Motor neuron (in vitro differentiated cells): ENCODE results near the gene ZNF350. TPM values are rescaled to one million over a fixed set of nuclear protein-coding genes. Genes with fewer than 3 reads are reported as not detected.
"Not testable (repeated sequence)": the region's sequence is repeated elsewhere in the genome, so short reads cannot be mapped to it uniquely, and the experiment has no call there.

Source experiments
- ATAC-seq, 8 experiments: fragments of 200-7000 bp; cut with Tn5 transposase; replicated peaks in 6 of 8; 2 replicates each; pipeline ENCODE4 v1.8.0; 2021; ENCODE audit warnings: mild to moderate bottlenecking in 8 of 8, moderate library complexity in 8 of 8
- H3K27ac ChIP-seq, 2 donors: fragments of 250-450 bp; sonication (Bioruptor Pico); 2 replicates each; pipeline ENCODE4 v1.9.0; 2021; ENCODE audit warnings: antibody characterized with exemption in 2 of 2, mild to moderate bottlenecking in 2 of 2, moderate library complexity in 1 of 2
- H3K4me1 ChIP-seq, 2 donors: fragments of 250-450 bp; sonication (Bioruptor Pico); replicated peaks in 1 of 2; 2 replicates each; pipeline ENCODE4 v1.6.1; 2021; ENCODE audit warnings: antibody characterized with exemption in 2 of 2, mild to moderate bottlenecking in 2 of 2, moderate library complexity in 1 of 2
- H3K4me3 ChIP-seq, 5 donors: fragments of 250-450 bp; sonication (Bioruptor Pico); 2 replicates each; pipeline ENCODE4 v1.9.0; 2021; ENCODE audit warnings: antibody characterized with exemption in 5 of 5, mild to moderate bottlenecking in 5 of 5, moderate library complexity in 4 of 5
- WGBS, 10 experiments: fragments of 450-650 bp; shearing (Covaris generic); methylation state at CpG; one replicate each; pipeline ENCODE4 v1.0.0; 2022; 5-methylcytosine and 5-hydroxymethylcytosine counted together
- in situ Hi-C, 9 experiments: fragments of 400-800 bp; cut with MboI; loops; one replicate each; pipeline ENCODE4 v1.15.0; 2021; ENCODE audit warnings: low sequenced_read_pairs in 9 of 9, low pct_unique_long_range_greater_than_20kb in 2 of 9; ENCODE audit not compliant: unreplicated experiment in 9 of 9
- total RNA-seq, 8 experiments: library from RNA; unstranded; fragments of 300-600 nt; gene quantifications; 2 replicates each; pipeline versions ENCODE4 v1.2.3 to v1.2.4, GENCODE V29; 2022

ZNF350 gene
- total RNA-seq, 8 experiments from 2014 or later: 2.8 to 18.3 (median 7.2) TPM

DNA sequence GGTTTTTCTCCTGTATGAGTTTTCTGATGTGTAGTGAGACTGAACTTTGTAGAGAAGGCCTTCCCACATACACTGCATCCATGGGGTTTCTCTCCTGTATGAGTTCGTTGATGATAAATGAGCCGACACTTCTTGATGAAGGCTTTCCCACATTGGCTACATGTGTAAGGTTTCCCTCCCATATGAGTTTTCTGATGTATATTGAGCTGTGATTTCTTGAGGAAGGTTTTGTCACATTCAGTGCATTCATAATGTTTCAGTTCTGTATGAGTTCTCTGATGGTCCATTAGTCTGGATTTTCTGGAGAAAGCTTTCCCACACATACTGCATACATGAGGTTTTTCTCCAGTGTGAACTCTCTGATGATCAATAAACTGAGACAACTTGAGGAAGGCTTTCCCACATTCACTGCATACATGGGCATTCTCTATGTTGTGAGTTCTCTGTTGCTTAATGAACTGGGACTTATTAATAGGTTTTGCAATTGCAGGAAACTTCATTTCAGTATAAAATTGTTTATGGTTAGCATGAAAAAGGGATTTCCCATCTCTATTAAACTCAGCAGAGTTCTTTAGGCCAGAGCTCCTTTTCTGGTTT, 7.5 kb upstream of the ZNF350 start:
- Histone ChIP-seq H3K4me1 (no peaks in the 10 kb centered on the region), H3K27ac (no peak overlapping the region), H3K4me3 (no peak overlapping the region)
- in situ Hi-C loops: no loop called here
- ATAC-seq: no peak
- 73 to 100% (median 93%) methylated on average over 1 to 2 of the region's 2 CpGs; no CpG with 5 or more reads in 5 of the 10 experiments for WGBS, 10 experiments

DNA sequence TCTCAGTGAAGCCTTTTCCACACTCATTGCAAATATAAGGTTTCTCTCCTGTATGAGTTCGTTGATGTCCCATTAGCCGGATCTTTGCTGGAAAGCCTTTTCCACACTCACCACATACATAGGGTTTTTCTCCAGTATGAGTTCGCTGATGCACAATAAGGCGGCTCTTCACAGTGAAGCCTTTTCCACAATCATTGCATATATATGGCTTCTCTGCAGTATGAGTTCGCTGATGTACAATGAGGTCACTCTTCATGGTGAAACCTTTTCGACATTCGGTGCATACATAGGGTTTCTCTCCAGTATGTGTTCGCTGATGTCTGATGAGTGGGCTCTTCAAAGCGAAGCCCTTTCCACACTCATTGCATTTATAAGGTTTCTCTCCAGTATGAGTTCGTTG, 6.8 kb upstream of the ZNF350 start:
- H3K4me1 ChIP-seq: no peaks in the 10 kb centered on the region
- 78 to 96% (median 90%) methylated on average over 1 to 7 of the region's 10 CpGs; no CpG with 5 or more reads in 2 of the 10 experiments for WGBS, 10 experiments
- ATAC-seq: no peak
- H3K27ac ChIP-seq: no peak overlapping the region
- in situ Hi-C loops: no loop called here
- no peak overlapping the region for H3K4me3 ChIP-seq

DNA sequence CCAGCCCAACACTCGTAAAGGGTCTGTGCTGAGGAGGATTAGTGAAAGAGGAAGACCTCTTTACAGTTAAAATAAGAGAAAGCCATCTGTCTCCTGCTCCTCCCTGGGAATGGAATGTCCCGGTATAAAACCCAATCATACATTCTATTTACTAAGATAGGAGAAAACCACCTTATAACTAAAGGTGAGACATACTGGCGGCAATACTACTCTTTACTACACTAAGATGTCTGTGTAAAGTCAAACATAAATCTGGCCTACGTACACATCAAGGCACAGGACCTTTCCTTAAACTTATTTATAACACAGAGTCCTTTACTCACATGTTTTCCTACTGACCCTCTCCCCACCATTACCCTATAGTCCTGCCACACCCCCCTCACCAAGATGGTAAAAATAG, 3.3 kb downstream of the ZNF350 start:
- H3K4me3 ChIP-seq: no peak overlapping the region
- H3K27ac ChIP-seq: no peak overlapping the region
- in situ Hi-C loops: no loop called here
- peaks cover 0 to 5% of the 10 kb centered on the region in 2 donors for H3K4me1 ChIP-seq
- ATAC-seq: no peak
- 80 to 85% (median 83%) methylated on average over 1 to 4 of the region's 4 CpGs; no CpG with 5 or more reads in 6 of the 10 experiments for WGBS, 10 experiments

DNA sequence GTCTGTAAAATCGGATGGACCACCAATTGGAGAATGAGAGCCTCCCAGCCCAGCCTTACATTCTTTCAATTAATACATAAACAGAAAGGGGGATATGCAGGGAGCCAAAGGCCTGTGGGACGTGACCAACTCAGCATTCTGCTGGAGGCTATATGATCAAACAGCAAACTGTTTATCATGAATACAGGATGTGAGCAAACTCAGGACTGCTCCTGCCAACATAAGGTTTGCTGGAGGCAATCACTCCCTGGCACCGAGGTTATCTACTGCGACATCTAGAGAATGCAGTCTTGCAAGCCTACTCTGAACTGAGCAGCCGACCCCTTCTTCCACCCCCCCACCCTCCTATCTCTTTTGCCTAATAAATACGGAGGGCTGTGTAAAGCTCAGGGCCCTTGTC, 5.7 kb downstream of the ZNF350 start:
- ATAC-seq, H3K4me1 ChIP-seq, H3K27ac ChIP-seq, in situ Hi-C loops, H3K4me3 ChIP-seq: not testable (repeated sequence)
- WGBS, 10 experiments: 56 to 100% (median 87%) methylated on average over 1 to 3 of the region's 6 CpGs; no CpG with 5 or more reads in 3 of the 10 experiments

DNA sequence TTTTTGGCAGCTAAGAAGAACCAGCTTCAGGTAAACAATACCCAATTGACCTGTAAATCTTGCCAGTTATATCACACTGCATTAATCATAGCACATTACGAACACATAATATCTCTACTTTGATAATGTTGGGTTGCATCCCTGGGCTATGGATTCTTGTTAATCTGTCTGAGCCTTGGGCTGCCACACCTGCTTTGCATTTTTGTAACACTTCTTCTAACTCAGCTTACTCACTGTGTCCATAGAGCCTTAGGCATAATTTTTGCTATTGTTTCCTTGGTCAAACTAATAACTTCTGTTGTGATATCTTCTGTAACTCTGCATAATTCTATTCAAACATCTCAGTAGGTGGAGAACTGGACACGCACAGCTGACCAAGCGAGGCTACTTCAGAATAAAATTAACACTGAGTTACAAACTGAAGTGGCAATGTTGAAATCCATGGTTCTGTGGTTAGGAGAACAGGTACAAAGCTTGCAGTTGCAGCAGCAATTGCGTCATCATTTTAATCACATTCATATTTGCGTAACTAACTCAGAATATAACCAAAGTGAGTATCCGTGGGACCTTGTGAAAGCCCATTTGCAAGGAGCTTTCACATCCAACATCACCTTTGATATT, 6.4 kb downstream of the ZNF350 start:
- in situ Hi-C loops: no loop called here
- Histone ChIP-seq H3K27ac (no peak overlapping the region), H3K4me1 (no peaks in the 10 kb centered on the region), H3K4me3 (no peak overlapping the region)
- peak in 1 of 8 experiments; percentile 21 for ATAC-seq
- 65 to 98% (median 83%) methylated on average over 2 to 5 of the region's 6 CpGs; no CpG with 5 or more reads in 1 of the 10 experiments for WGBS, 10 experiments

DNA sequence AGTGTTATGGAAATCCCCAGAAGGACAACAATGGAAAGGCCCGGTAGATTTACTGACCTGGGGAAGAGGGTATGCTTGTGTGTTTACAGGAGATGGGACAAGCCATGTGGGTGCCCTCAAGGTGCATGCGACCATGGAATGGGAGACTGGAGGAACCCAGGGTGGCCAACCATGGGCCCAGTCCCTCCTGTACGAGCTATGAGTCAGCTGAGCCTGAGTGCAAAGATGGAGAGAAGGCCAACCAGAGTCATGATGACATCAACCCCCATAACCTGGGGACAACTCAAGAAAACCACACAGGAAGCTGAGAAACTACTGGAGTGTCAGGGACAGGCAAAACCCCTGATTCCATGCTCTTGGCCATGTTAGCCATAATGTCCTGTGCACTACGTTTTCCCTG, 7.8 kb downstream of the ZNF350 start:
- ATAC-seq: no peak
- Histone ChIP-seq H3K4me1 (no peaks in the 10 kb centered on the region), H3K4me3 (no peak overlapping the region), H3K27ac (no peak overlapping the region)
- in situ Hi-C loops: no loop called here
- 39 to 100% (median 78%) methylated on average over 1 to 3 of the region's 4 CpGs; no CpG with 5 or more reads in 3 of the 10 experiments for WGBS, 10 experiments

DNA sequence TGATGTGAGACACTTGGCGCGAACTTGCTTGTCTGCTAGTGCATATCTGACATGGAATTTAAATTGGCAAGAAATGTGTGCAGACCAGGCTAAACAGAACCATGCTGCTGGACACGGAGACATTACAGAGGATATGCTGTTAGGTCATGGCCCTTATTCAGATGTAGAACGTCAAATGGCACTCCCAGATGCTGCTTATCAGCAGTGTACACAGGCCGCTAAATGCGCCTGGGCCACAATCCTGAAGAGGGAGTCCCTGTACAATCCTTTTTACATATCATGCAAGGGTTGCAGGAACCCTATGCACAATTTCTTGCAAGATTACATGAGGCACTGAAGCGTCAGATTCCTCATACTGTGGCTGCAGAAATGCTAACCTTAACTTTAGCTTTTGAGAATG, 9.3 kb downstream of the ZNF350 start:
- no peak overlapping the region for H3K27ac ChIP-seq
- WGBS, 10 experiments: 62 to 93% (median 75%) methylated on average over 2 to 7 of the region's 7 CpGs; no CpG with 5 or more reads in 5 of the 10 experiments
- no peaks in the 10 kb centered on the region for H3K4me1 ChIP-seq
- no peak for ATAC-seq
- in situ Hi-C loops: no loop called here
- no peak overlapping the region for H3K4me3 ChIP-seq

DNA sequence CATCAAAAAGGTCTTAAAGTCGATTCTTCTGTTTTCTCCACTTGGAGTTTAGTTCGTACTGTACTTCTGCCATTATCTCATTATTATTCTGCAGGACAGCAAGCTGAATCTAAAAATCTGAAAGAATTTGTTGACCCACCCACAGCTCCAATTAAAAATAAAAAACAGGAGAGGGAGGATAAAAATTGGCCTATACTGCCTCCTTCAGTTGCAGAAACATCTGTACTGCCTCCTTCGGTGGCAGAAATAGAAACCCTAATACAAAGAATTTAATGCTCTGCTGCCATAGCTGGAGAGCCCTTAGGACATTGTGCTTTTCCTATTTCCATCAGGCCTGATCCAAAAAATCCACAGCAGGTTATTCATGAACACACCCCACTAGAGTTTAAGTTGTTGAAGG, 9.8 kb downstream of the ZNF350 start:
- no peak for ATAC-seq
- in situ Hi-C loops: no loop called here
- Histone ChIP-seq H3K27ac (no peak overlapping the region), H3K4me1 (no peaks in the 10 kb centered on the region), H3K4me3 (no peak overlapping the region)
- WGBS, 10 experiments: 14 to 100% (median 82%) methylated on average over 1 to 3 of the region's 3 CpGs; no CpG with 5 or more reads in 1 of the 10 experiments

DNA sequence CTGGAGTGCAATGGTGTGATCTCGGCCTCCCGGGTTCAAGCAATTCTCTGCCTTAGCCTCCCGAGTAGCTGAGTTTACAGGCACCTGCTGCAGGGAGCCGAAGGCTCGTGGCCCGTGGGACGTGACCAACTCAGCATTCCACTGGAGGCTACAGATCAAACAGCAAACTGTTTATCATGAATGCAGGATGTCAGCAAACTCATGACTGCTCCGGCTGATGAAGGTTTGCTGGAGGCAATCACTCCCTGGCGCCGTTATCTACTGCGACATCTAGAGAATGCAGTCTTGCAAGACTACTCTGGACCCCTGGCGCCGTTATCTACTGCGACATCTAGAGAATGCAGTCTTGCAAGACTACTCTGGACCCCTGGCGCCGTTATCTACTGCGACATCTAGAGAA, 10.9 kb downstream of the ZNF350 start:
- H3K27ac ChIP-seq, H3K4me3 ChIP-seq, ATAC-seq, in situ Hi-C loops, H3K4me1 ChIP-seq: not testable (repeated sequence)
- 73 to 100% (median 88%) methylated on average over 1 to 8 of the region's 17 CpGs; no CpG with 5 or more reads in 3 of the 10 experiments for WGBS, 10 experiments

DNA sequence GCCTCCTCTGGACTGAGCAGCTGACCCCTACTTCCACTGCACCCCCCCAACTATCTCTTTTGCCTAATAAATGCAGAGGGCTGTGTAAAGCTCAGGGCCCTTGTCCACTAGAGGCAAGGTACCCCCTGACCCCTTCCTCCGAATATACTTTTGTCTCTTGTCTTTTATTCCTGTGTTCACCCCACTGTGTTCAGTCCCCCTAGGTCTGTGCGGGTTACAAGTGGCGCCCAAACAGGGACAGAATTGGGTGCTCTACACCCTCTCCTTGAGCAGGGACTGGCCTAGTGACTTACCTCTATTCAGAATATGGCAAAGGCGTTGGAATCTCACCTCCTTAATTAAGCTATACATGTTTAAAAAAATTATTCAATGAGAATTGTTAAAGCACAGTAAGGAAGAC, 15.0 kb downstream of the ZNF350 start:
- Histone ChIP-seq H3K27ac (no peak overlapping the region), H3K4me3 (no peak overlapping the region), H3K4me1 (no peaks in the 10 kb centered on the region)
- 40 to 100% (median 71%) methylated on average over 1 to 4 of the region's 4 CpGs; no CpG with 5 or more reads in 4 of the 10 experiments for WGBS, 10 experiments
- in situ Hi-C loops: no loop called here
- no peak for ATAC-seq

DNA sequence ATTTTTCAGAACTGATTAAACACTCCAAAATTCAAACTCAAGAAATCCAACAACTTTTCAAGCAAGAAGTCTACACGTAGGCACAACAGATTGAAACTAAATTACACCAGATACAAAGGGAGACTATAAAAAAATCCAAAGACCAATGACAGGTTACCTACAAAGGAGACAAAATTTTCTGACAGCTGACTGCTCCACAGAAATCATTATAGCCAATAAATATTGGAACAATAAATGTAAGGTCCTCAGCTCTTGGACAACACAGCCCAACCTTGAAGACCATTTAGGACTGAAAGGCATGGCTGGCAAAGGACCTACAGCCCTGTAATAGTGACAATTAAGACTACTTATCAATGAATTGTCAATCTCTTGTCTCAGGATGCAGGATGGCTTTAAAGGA, 15.9 kb downstream of the ZNF350 start:
- H3K4me3 ChIP-seq: no peak overlapping the region
- in situ Hi-C loops: no loop called here
- 40 to 100% (median 93%) methylated on average over 1 of the region's 1 CpG; no CpG with 5 or more reads in 2 of the 10 experiments for WGBS, 10 experiments
- ATAC-seq: no peak
- no peaks in the 10 kb centered on the region for H3K4me1 ChIP-seq
- no peak overlapping the region for H3K27ac ChIP-seq

DNA sequence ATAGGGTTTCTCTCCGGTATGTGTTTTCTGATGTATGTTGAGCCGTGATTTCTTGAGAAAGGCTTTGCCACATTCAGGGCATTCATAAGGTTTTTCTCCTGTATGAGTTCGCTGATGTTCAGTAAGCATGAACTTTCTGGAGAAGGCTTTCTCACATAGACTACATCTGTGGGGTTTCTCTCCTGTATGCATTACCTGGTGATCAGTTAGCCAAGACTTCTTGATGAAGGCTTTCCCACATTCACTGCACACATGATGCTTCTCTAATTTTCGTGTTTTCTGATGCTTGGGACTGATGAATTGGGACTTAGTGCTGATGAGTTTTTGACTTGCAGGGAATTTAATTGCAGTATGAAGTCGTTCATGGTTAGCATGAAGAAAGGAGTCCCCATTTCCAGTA, 21.1 kb downstream of the ZNF350 start:
- WGBS, 10 experiments: 38 to 97% (median 80%) methylated on average over 2 to 5 of the region's 5 CpGs; no CpG with 5 or more reads in 1 of the 10 experiments
- H3K27ac ChIP-seq: no peak overlapping the region
- H3K4me1 ChIP-seq: no peaks in the 10 kb centered on the region
- no peak overlapping the region for H3K4me3 ChIP-seq
- in situ Hi-C loops: no loop called here
- no peak for ATAC-seq

DNA sequence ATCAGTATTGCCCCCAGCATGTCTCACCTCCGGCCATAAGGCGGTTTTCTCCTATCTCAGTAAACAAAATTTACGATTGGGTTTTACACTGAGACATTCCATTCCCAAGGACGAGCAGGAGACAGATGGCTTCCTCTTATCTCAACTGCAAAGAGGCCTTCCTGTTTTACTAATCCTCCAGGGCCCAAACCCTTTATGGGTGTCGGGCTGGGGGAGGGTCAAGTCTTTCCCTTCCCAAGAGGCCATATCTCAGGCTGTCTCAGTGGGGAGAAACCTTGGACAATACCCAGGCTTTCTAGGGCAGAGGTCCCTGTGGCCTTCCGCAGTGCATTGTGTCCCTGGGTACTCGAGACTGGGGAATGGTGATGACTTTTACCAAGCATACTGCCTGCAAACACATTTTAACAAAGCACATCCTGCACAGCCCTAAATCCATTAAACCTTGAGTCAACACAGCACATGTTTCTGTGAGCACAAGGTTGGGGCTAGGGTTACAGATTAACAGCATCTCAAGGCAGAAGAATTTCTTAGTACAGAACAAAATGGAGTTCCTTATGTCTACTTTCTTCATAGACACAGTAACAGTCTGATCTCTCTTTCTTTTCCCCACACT, 25.9 kb downstream of the ZNF350 start:
- in situ Hi-C loops, H3K4me3 ChIP-seq, H3K27ac ChIP-seq, ATAC-seq, H3K4me1 ChIP-seq: not testable (repeated sequence)
- 14 to 90% (median 69%) methylated on average over 2 to 5 of the region's 7 CpGs; no CpG with 5 or more reads in 4 of the 10 experiments for WGBS, 10 experiments
